Activated CD4-positive, alpha-beta memory T cell treated with anti-CD3 and anti-CD28 coated beads for 36 hours (primary cell): ENCODE measurements around the gene NDUFA8. TPM values are rescaled to one million over a fixed set of nuclear protein-coding genes. Genes with fewer than 3 reads are reported as not detected.

ENCODE experiments used
- CTCF ChIA-PET: fragments of 350-600 bp; sonication (Branson Sonifier 250); formaldehyde crosslinking; loops from one replicate; lab custom pipeline; 2021; ENCODE audit warnings: antibody characterized with exemption, inconsistent platforms; lab: Charles Lee
- POLR2A ChIA-PET: fragments of 350-600 bp; sonication (Branson Sonifier 250); formaldehyde crosslinking; loops from one replicate; lab custom pipeline; 2021; ENCODE audit warnings: antibody characterized with exemption; lab: Charles Lee
- DNase-seq: peaks from one replicate; pipeline ENCODE4 v3.0.0-alpha.2; 2020
- H3K27ac Mint-ChIP-seq: one replicate; pipeline ENCODE4 v1.8.0; 2021; ENCODE audit warnings: mixed read lengths
- H3K27me3 Mint-ChIP-seq: one replicate; pipeline ENCODE4 v1.8.0; 2021; ENCODE audit warnings: mixed read lengths
- H3K36me3 Mint-ChIP-seq: one replicate; pipeline ENCODE4 v1.8.0; 2021; ENCODE audit warnings: mixed read lengths
- H3K4me1 Mint-ChIP-seq: one replicate; pipeline ENCODE4 v1.8.0; 2021; ENCODE audit warnings: low read depth, mixed read lengths
- H3K4me3 Mint-ChIP-seq: one replicate; pipeline ENCODE4 v1.8.0; 2021; ENCODE audit warnings: mild to moderate bottlenecking, mixed read lengths
- H3K9me3 Mint-ChIP-seq: one replicate; pipeline ENCODE4 v1.8.0; 2021; ENCODE audit warnings: mixed read lengths
- intact Hi-C: fragments of 100-400 bp; cut with micrococcal nuclease; formaldehyde crosslinking; loops from one replicate; pipeline ENCODE4 v1.15.1; 2023
- total RNA-seq, 2 experiments: library from RNA; stranded (reverse); gene quantifications; one replicate each; pipeline ENCODE4 v1.2.3, GENCODE V29; 2021

The NDUFA8 gene
- total RNA-seq, 2 experiments from 2014 or later = 48.3 to 53.3 TPM

DNA sequence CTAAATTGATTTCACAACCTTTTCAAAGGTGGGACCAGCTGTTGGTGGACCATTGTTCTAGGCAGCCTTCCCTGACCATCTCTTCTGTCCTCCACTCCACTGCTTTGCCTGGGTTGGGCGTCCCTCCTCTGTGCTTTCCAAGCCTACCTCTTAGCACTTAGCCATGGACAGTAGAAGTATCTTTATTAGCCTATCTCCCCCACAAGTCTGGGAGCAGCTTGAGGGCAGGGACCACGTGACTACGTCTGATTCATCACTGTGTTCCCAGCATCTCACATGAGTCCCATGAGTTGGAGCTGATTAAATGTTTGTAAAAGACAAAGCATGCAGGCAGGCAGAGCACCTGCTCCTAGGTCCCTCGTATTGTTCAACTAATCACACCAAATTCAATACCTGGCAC lies 21.1 kb upstream of the NDUFA8 start:
- CTCF ChIA-PET = interaction anchor here (0.5 to 0.9 kb wide), 2 partner anchors 11 to 763 kb away, joined by 3 read pairs; no protein-coding TSS in a partner anchor
- H3K4me1 Mint-ChIP-seq = no peaks in the 10 kb centered on the region
- intact Hi-C loops = no loop called here
- no peaks in the 10 kb centered on the region for H3K36me3 Mint-ChIP-seq
- no peak for DNase-seq
- no peak overlapping the region for H3K27ac Mint-ChIP-seq
- POLR2A ChIA-PET = no interaction called here
- H3K27me3 Mint-ChIP-seq = peaks cover 13% of the 10 kb centered on the region
- no peaks in the 10 kb centered on the region for H3K9me3 Mint-ChIP-seq
- H3K4me3 Mint-ChIP-seq = no peak overlapping the region

GRCh38 chr9:122179690-122180074 lies 20.1 kb upstream of the NDUFA8 start:
- ChIA-PET CTCF (no interaction called here), POLR2A (no interaction called here)
- no peak for DNase-seq
- no peaks in the 10 kb centered on the region for H3K9me3 Mint-ChIP-seq
- intact Hi-C loops = no loop called here
- no peaks in the 10 kb centered on the region for H3K4me1 Mint-ChIP-seq
- no peak overlapping the region for H3K27ac Mint-ChIP-seq
- no peak overlapping the region for H3K4me3 Mint-ChIP-seq
- no peaks in the 10 kb centered on the region for H3K36me3 Mint-ChIP-seq
- peaks cover 17% of the 10 kb centered on the region for H3K27me3 Mint-ChIP-seq

GRCh38 chr9:122179054-122179689 lies 19.6 kb upstream of the NDUFA8 start:
- CTCF ChIA-PET = no interaction called here
- no peaks in the 10 kb centered on the region for H3K9me3 Mint-ChIP-seq
- POLR2A ChIA-PET = no interaction called here
- H3K27ac Mint-ChIP-seq = no peak overlapping the region
- no peaks in the 10 kb centered on the region for H3K4me1 Mint-ChIP-seq
- intact Hi-C loops = no loop called here
- no peak overlapping the region for H3K4me3 Mint-ChIP-seq
- H3K36me3 Mint-ChIP-seq = no peaks in the 10 kb centered on the region
- no peak for DNase-seq
- peaks cover 20% of the 10 kb centered on the region for H3K27me3 Mint-ChIP-seq

DNA sequence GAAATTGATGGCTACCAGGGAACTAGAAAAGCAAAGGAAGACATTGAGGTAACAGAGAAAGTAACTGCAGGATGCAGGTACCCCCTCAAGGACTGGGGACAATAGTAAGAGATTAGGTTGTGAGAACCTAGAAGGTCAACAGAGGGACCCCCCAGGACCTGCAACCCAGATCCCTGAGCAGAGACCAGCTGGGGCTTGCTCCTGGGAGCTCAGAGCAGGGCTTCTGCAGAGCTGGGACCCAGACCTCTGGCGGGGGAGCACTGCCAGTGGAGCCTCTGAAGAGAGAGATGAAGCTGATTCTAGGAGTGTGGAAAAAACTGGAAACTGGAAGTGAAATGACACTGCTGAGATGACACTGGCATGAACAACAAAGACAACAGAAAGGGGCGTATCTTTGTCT lies 17.3 kb upstream of the NDUFA8 start:
- no peak for DNase-seq
- intact Hi-C loops = no loop called here
- no peaks in the 10 kb centered on the region for H3K36me3 Mint-ChIP-seq
- no peaks in the 10 kb centered on the region for H3K9me3 Mint-ChIP-seq
- H3K4me3 Mint-ChIP-seq = no peak overlapping the region
- H3K4me1 Mint-ChIP-seq = no peaks in the 10 kb centered on the region
- peaks cover 31% of the 10 kb centered on the region for H3K27me3 Mint-ChIP-seq
- H3K27ac Mint-ChIP-seq = no peak overlapping the region
- POLR2A ChIA-PET = no interaction called here
- CTCF ChIA-PET = interaction anchor here (1.3 kb wide), 1 partner anchor 52 kb away, joined by 5 read pairs; no protein-coding TSS in a partner anchor

- Mint-ChIP-seq H3K4me1 (no peaks in the 10 kb centered on the region), H3K27me3 (peaks cover 36% of the 10 kb centered on the region), H3K36me3 (no peaks in the 10 kb centered on the region), H3K4me3 (no peak overlapping the region), H3K27ac (no peak overlapping the region), H3K9me3 (no peaks in the 10 kb centered on the region)
- CTCF ChIA-PET = interaction anchor here (1.3 kb wide), 1 partner anchor 74 kb away, joined by 3 read pairs; no protein-coding TSS in a partner anchor
- no peak for DNase-seq
- intact Hi-C loops = no loop called here
- POLR2A ChIA-PET = no interaction called here
These were observed 14.1 kb upstream of the NDUFA8 start for GRCh38 chr9:122173670-122174069.

DNA sequence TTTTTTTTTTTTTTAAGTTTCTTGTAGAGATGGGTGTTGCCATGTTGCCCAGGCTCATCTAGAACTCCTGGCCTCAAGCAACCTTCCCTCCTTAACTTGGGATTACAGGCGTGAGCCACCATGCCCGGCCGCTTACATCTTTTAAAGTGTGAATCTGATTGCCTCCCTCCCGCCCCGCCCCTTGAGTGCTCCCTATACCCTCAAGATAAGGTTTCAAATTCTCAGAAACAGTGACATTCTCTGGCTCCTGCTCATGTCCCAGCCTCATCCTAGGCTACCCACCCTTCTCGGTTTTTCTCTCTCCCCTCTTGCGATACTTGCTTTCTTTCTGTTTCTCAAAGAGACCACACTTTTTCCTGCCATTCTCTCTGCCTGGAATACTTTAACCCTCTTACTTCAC lies 12.6 kb upstream of the NDUFA8 start:
- DNase-seq = no peak
- intact Hi-C loops = no loop called here
- H3K4me3 Mint-ChIP-seq = no peak overlapping the region
- peaks cover 41% of the 10 kb centered on the region for H3K27me3 Mint-ChIP-seq
- H3K36me3 Mint-ChIP-seq = no peaks in the 10 kb centered on the region
- POLR2A ChIA-PET = no interaction called here
- no peaks in the 10 kb centered on the region for H3K9me3 Mint-ChIP-seq
- CTCF ChIA-PET = no interaction called here
- no peaks in the 10 kb centered on the region for H3K4me1 Mint-ChIP-seq
- H3K27ac Mint-ChIP-seq = no peak overlapping the region

GRCh38 chr9:122168356-122168755 lies 8.8 kb upstream of the NDUFA8 start:
- Mint-ChIP-seq H3K4me3 (no peak overlapping the region), H3K4me1 (no peaks in the 10 kb centered on the region), H3K27ac (no peak overlapping the region), H3K36me3 (no peaks in the 10 kb centered on the region), H3K27me3 (peaks cover 41% of the 10 kb centered on the region), H3K9me3 (no peaks in the 10 kb centered on the region)
- intact Hi-C loops = no loop called here
- CTCF ChIA-PET = interaction anchor here (1.2 to 1.7 kb wide), 3 partner anchors 11 to 69 kb away, joined by 3 to 7 read pairs (median 4); no protein-coding TSS in a partner anchor
- POLR2A ChIA-PET = no interaction called here
- no peak for DNase-seq

GRCh38 chr9:122164286-122164685 lies 4.7 kb upstream of the NDUFA8 start:
- CTCF ChIA-PET = interaction anchor here (0.6 to 1.1 kb wide), 2 partner anchors 39 to 65 kb away, joined by 3 read pairs; no protein-coding TSS in a partner anchor
- Mint-ChIP-seq H3K4me1 (peaks cover 9% of the 10 kb centered on the region), H3K4me3 (no peak overlapping the region), H3K36me3 (peaks cover 2% of the 10 kb centered on the region), H3K27me3 (peaks cover 33% of the 10 kb centered on the region), H3K27ac (no peak overlapping the region), H3K9me3 (peaks cover 7% of the 10 kb centered on the region)
- intact Hi-C loops = no loop called here
- DNase-seq = no peak
- POLR2A ChIA-PET = no interaction called here

GRCh38 chr9:122162415-122162814 lies 2.8 kb upstream of the NDUFA8 start:
- H3K4me1 Mint-ChIP-seq = peaks cover 18% of the 10 kb centered on the region
- ChIA-PET CTCF (no interaction called here), POLR2A (no interaction called here)
- no peak for DNase-seq
- intact Hi-C loops = no loop called here
- H3K36me3 Mint-ChIP-seq = peaks cover 4% of the 10 kb centered on the region
- H3K4me3 Mint-ChIP-seq = no peak overlapping the region
- peaks cover 27% of the 10 kb centered on the region for H3K27me3 Mint-ChIP-seq
- no peak overlapping the region for H3K27ac Mint-ChIP-seq
- H3K9me3 Mint-ChIP-seq = peaks cover 7% of the 10 kb centered on the region

DNA sequence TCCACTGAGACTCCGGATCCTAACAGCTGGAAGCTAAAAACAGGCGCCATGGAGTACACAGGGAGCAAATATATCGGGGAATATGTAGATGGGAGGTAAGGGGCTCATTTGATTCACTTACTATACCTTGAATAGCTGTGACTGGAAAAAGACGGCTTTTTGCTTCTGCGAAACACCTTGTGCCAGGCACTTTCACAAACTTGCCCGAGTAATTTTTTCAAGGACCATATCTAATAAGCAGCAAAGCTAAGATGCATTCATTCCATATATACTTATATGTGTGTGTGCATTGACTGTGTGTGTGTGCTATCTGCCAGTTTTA lies 307 bp upstream of the NDUFA8 start:
- no peak for DNase-seq
- intact Hi-C loops = loop anchor here (1.0 kb wide), 2 partner anchors 67 to 104 kb away; partner anchors contain the start of genes MRRF, RBM18 and TTLL11
- H3K27ac Mint-ChIP-seq = peak overlapping the region; percentile 93
- peaks cover 7% of the 10 kb centered on the region for H3K9me3 Mint-ChIP-seq
- POLR2A ChIA-PET = interaction anchor here (1.3 kb wide), 1 partner anchor 104 kb away, joined by 4 read pairs; the partner anchor contains the start of genes MRRF and RBM18
- CTCF ChIA-PET = interaction anchor here (1.0 to 2.5 kb wide), 2 partner anchors 37 to 61 kb away, joined by 3 to 12 read pairs; no protein-coding TSS in a partner anchor
- peak overlapping the region; percentile 99 for H3K4me3 Mint-ChIP-seq
- H3K4me1 Mint-ChIP-seq = peaks cover 34% of the 10 kb centered on the region
- peaks cover 20% of the 10 kb centered on the region for H3K27me3 Mint-ChIP-seq
- H3K36me3 Mint-ChIP-seq = peaks cover 4% of the 10 kb centered on the region

- Mint-ChIP-seq H3K4me1 (peaks cover 39% of the 10 kb centered on the region), H3K27ac (no peak overlapping the region), H3K36me3 (peaks cover 4% of the 10 kb centered on the region), H3K4me3 (no peak overlapping the region), H3K9me3 (peaks cover 7% of the 10 kb centered on the region), H3K27me3 (peaks cover 9% of the 10 kb centered on the region)
- DNase-seq = peak; percentile 43
- intact Hi-C loops = no loop called here
- POLR2A ChIA-PET = interaction anchor here (0.7 kb wide), 1 partner anchor 107 kb away, joined by 4 read pairs; the partner anchor contains the start of genes MRRF and RBM18
- CTCF ChIA-PET = interaction anchor here (0.8 to 2.5 kb wide), 5 partner anchors 10 to 106 kb away, joined by 3 to 12 read pairs (median 6); no protein-coding TSS in a partner anchor
These were observed 1.4 kb downstream of the NDUFA8 start for GRCh38 chr9:122158202-122158601.

GRCh38 chr9:122155796-122156195 lies 3.8 kb downstream of the NDUFA8 start:
- peaks cover 39% of the 10 kb centered on the region for H3K4me1 Mint-ChIP-seq
- CTCF ChIA-PET = interaction anchor here (0.9 to 1.0 kb wide), 2 partner anchors 57 to 195 kb away, joined by 6 read pairs; no protein-coding TSS in a partner anchor
- H3K9me3 Mint-ChIP-seq = no peaks in the 10 kb centered on the region
- H3K4me3 Mint-ChIP-seq = no peak overlapping the region
- H3K27ac Mint-ChIP-seq = no peak overlapping the region
- POLR2A ChIA-PET = no interaction called here
- DNase-seq = no peak
- intact Hi-C loops = no loop called here
- H3K27me3 Mint-ChIP-seq = peaks cover 2% of the 10 kb centered on the region
- H3K36me3 Mint-ChIP-seq = peaks cover 7% of the 10 kb centered on the region
